K562 (cell line): ENCODE data around the gene CMTM1. TPM values are rescaled to one million over a fixed set of nuclear protein-coding genes. Genes with fewer than 3 reads are reported as not detected.

Experiments
- CEBPB ChIP-seq: fragments of 450-650 bp; IDR thresholded peaks from 2 replicates; pipeline ENCODE4 v1.6.1; 2016; ENCODE audit warnings: missing genetic modification characterization, missing compliant biosample characterization
- CSDE1 ChIP-seq, 2 experiments: fragments of 450-650 bp; IDR thresholded peaks; 2 replicates each; pipeline ENCODE4 v1.6.1; 2016; ENCODE audit warnings: mild to moderate bottlenecking in 1 of 2
- HNRNPUL1 ChIP-seq: fragments of 200-400 bp; formaldehyde crosslinking; IDR thresholded peaks from 2 replicates; pipeline ENCODE4 v1.6.1; 2017; ENCODE audit warnings: low read length
- KAT2B ChIP-seq: IDR thresholded peaks from one replicate; pipeline ENCODE4 v1.6.1; 2012; ENCODE audit warnings: low read depth, mild to moderate bottlenecking, control low read depth, inconsistent platforms, low read length, moderate library complexity
- NCOA2 ChIP-seq, 2 experiments: fragments of 450-650 bp; IDR thresholded peaks; 2 replicates each; pipeline ENCODE4 v1.6.1; 2018; ENCODE audit warnings: mild to moderate bottlenecking in 2 of 2, moderate library complexity in 1 of 2; ENCODE audit not compliant: partially characterized antibody in 2 of 2
- PTTG1 ChIP-seq: fragments of 450-650 bp; IDR thresholded peaks from 2 replicates; pipeline ENCODE4 v1.6.1; 2016; ENCODE audit warnings: low read depth, mild to moderate bottlenecking, missing genetic modification characterization, missing compliant biosample characterization
- SIN3A ChIP-seq, 2 experiments: fragments of 150-350 bp in 1 of 2; IDR thresholded peaks; 2 replicates each; pipeline ENCODE4 v1.6.1; 2011 to 2016; ENCODE audit warnings: borderline replicate concordance in 2 of 2, low read depth in 2 of 2, low read length in 2 of 2, mild to moderate bottlenecking in 2 of 2, moderate library complexity in 2 of 2; ENCODE audit not compliant: control insufficient read depth in 1 of 2
- TOE1 ChIP-seq, 2 experiments: fragments of 450-650 bp in 1 of 2; sonication (generic) in 1 of 2; formaldehyde crosslinking in 1 of 2; IDR thresholded peaks; 2 replicates each; pipeline versions ENCODE4 v1.7.1 to v1.8.0; 2016 to 2022; ENCODE audit warnings: borderline replicate concordance in 2 of 2, mild to moderate bottlenecking in 2 of 2, antibody characterized with exemption in 1 of 2, inconsistent platforms in 1 of 2, low read depth in 1 of 2, missing genetic modification reagents in 1 of 2, moderate library complexity in 1 of 2
- TRIM28 ChIP-seq: fragments of 450-650 bp; IDR thresholded peaks from 2 replicates; pipeline ENCODE4 v1.6.1; 2017
- ZNF143 ChIP-seq: sonication (generic); formaldehyde crosslinking; IDR thresholded peaks from 2 replicates; pipeline ENCODE4 v1.9.0; 2022; ENCODE audit warnings: mild to moderate bottlenecking, missing genetic modification reagents
- ZNF263 ChIP-seq: sonication (generic); formaldehyde crosslinking; IDR thresholded peaks from 2 replicates; pipeline ENCODE4 v1.8.0; 2022; ENCODE audit warnings: mild to moderate bottlenecking, missing genetic modification reagents, borderline replicate concordance
- ZNF324 ChIP-seq: fragments of 250-450 bp; sonication (Bioruptor Pico); IDR thresholded peaks from 2 replicates; pipeline ENCODE4 v1.4.0; 2020; ENCODE audit warnings: mild to moderate bottlenecking
- ZNF431 ChIP-seq: sonication (generic); formaldehyde crosslinking; IDR thresholded peaks from 2 replicates; pipeline ENCODE4 v1.8.0; 2022; ENCODE audit warnings: mild to moderate bottlenecking, missing genetic modification reagents
- polyA plus RNA-seq, 8 experiments: library from polyadenylated mRNA; depleted of rRNA in 4 of 8; stranded (reverse) in 5 of 8; unstranded in 3 of 8; fragments of >200 nt; fragmentation: Nextera tagmentation in 2 of 8; fragmentation: Illumina TruSeq in 1 of 8; extraction: Ambion mirVana in 2 of 8; extraction: Trizol in 1 of 8; gene quantifications; 2 replicates each; pipeline versions ENCODE4 v1.2.1 to v1.2.3, GENCODE V29; 2011 to 2014; ENCODE audit warnings: inconsistent platforms in 1 of 8, missing spikeins in 1 of 8
- total RNA-seq, 7 experiments: library from RNA; depleted of rRNA in 6 of 7; stranded (reverse); fragments of >200 nt in 6 of 7; fragmentation: Illumina TruSeq in 2 of 7; extraction: Trizol in 2 of 7; gene quantifications; 2 replicates each; pipeline versions ENCODE4 v1.2.1 to v1.2.3, GENCODE V29; 2011 to 2021; ENCODE audit warnings: low replicate concordance in 1 of 7
- TF ChIP-seq, protein P1 (sequence below): fragments of 450-650 bp; IDR thresholded peaks from 2 replicates; pipeline ENCODE4 v1.6.1; 2016; ENCODE audit warnings: low read depth, mild to moderate bottlenecking, moderate library complexity
- TF ChIP-seq, protein P2 (sequence below): fragments of 250-450 bp; sonication (Bioruptor Pico); IDR thresholded peaks from 2 replicates; pipeline ENCODE4 v1.8.0; 2022; ENCODE audit warnings: inconsistent platforms
- TF ChIP-seq, protein P3 (sequence below): sonication (generic); formaldehyde crosslinking; IDR thresholded peaks from 2 replicates; pipeline ENCODE4 v1.8.1; 2022; ENCODE audit warnings: missing genetic modification reagents
- TF ChIP-seq, protein P4 (sequence below): fragments of 450-650 bp; formaldehyde crosslinking; IDR thresholded peaks from 2 replicates; pipeline ENCODE4 v1.4.0; 2020; ENCODE audit warnings: mild to moderate bottlenecking
- TF ChIP-seq, protein P5 (sequence below): fragments of 450-650 bp; IDR thresholded peaks from 2 replicates; pipeline ENCODE4 v1.7.0; 2016; ENCODE audit warnings: borderline replicate concordance

The CMTM1 gene
- total and polyA plus RNA-seq, 9 of the 15 experiments (the other 6 are each of a cell fraction or from before 2014, with no cell fraction given), result 0.25 to 2.6 (median 1.1) TPM; not detected in 2

DNA sequence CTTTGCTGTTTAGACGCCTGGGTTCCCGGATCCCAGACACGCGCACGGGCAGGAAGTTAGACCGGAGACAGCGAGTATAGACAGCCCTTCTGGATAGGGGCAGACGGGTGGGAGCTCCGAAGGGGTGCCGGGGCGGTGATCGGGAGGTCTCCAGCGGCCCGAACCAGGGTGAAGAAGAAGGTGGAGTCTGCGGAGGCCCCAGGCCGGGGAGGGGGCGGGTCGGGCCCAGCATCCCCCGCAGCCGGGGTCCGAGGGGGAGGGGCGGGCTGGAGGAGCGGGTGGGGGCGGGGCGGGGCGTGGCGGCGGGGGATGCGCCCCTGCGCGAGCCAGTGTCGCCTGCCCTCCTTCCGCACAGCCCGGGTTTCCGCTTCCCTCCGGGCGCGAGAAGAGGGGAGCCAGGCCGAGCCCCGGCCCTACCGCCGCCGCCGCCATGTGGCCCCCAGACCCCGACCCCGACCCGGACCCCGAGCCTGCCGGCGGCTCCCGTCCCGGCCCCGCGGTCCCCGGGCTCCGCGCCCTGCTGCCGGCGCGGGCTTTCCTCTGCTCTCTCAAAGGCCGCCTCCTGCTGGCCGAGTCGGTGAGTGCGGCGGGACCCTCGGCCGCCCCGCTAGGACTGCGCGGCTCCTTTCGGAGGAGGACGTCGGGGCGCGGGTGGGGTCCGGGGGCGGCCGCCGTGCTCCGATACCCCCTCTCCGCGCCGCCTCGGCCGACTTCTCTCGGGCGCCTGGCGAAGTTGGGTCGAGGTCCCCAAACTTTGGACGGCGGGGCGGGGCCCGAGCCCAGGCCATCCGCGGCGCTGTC is 38.3 kb downstream of the CMTM1 start, which contains the start of gene CMTM3 (continued):
- no peak for TF ChIP-seq NCOA2 (IDR thresholded peaks at IDR 0.05; ENCODE audit: partially characterized antibody in 2 of 2)
- no peak for TF ChIP-seq CSDE1 (IDR thresholded peaks at IDR 0.05)
- TF ChIP-seq ZNF431 (CRISPR knock-in tag), result no peak
- no peak for TF ChIP-seq ZNF143 (CRISPR knock-in tag)
- TF ChIP-seq, protein P1, sequence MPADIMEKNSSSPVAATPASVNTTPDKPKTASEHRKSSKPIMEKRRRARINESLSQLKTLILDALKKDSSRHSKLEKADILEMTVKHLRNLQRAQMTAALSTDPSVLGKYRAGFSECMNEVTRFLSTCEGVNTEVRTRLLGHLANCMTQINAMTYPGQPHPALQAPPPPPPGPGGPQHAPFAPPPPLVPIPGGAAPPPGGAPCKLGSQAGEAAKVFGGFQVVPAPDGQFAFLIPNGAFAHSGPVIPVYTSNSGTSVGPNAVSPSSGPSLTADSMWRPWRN, result no peak
- TF ChIP-seq CEBPB (tag), result no peak
- no peak for TF ChIP-seq TOE1 (IDR thresholded peaks at IDR 0.05; ENCODE audit: borderline replicate concordance)
- TF ChIP-seq TOE1 (CRISPR knock-in tag; IDR thresholded peaks at IDR 0.05; ENCODE audit: borderline replicate concordance, low read depth), result no peak
- no peak for TF ChIP-seq TRIM28
- TF ChIP-seq, protein P2, sequence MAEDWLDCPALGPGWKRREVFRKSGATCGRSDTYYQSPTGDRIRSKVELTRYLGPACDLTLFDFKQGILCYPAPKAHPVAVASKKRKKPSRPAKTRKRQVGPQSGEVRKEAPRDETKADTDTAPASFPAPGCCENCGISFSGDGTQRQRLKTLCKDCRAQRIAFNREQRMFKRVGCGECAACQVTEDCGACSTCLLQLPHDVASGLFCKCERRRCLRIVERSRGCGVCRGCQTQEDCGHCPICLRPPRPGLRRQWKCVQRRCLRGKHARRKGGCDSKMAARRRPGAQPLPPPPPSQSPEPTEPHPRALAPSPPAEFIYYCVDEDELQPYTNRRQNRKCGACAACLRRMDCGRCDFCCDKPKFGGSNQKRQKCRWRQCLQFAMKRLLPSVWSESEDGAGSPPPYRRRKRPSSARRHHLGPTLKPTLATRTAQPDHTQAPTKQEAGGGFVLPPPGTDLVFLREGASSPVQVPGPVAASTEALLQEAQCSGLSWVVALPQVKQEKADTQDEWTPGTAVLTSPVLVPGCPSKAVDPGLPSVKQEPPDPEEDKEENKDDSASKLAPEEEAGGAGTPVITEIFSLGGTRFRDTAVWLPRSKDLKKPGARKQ (CRISPR knock-in tag), result no peak
- 0 out of 4 replicates have a peak, but pooled peaks of 1 of the 2 experiments have one; percentile 16 for TF ChIP-seq SIN3A (IDR thresholded peaks at IDR 0.05; ENCODE audit: borderline replicate concordance in 2 of 2, control insufficient read depth in 1 of 2, low read depth in 2 of 2, low read length in 2 of 2)
- TF ChIP-seq, protein P3, sequence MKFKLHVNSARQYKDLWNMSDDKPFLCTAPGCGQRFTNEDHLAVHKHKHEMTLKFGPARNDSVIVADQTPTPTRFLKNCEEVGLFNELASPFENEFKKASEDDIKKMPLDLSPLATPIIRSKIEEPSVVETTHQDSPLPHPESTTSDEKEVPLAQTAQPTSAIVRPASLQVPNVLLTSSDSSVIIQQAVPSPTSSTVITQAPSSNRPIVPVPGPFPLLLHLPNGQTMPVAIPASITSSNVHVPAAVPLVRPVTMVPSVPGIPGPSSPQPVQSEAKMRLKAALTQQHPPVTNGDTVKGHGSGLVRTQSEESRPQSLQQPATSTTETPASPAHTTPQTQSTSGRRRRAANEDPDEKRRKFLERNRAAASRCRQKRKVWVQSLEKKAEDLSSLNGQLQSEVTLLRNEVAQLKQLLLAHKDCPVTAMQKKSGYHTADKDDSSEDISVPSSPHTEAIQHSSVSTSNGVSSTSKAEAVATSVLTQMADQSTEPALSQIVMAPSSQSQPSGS, result no peak
- TF ChIP-seq, protein P4, sequence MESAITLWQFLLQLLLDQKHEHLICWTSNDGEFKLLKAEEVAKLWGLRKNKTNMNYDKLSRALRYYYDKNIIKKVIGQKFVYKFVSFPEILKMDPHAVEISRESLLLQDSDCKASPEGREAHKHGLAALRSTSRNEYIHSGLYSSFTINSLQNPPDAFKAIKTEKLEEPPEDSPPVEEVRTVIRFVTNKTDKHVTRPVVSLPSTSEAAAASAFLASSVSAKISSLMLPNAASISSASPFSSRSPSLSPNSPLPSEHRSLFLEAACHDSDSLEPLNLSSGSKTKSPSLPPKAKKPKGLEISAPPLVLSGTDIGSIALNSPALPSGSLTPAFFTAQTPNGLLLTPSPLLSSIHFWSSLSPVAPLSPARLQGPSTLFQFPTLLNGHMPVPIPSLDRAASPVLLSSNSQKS, result no peak
- TF ChIP-seq PTTG1 (tag), result no peak
- TF ChIP-seq HNRNPUL1, result no peak
- TF ChIP-seq ZNF324 (CRISPR knock-in tag), result no peak
- no peak for TF ChIP-seq KAT2B
- no peak for TF ChIP-seq ZNF263 (CRISPR knock-in tag)
- TF ChIP-seq, protein P5, sequence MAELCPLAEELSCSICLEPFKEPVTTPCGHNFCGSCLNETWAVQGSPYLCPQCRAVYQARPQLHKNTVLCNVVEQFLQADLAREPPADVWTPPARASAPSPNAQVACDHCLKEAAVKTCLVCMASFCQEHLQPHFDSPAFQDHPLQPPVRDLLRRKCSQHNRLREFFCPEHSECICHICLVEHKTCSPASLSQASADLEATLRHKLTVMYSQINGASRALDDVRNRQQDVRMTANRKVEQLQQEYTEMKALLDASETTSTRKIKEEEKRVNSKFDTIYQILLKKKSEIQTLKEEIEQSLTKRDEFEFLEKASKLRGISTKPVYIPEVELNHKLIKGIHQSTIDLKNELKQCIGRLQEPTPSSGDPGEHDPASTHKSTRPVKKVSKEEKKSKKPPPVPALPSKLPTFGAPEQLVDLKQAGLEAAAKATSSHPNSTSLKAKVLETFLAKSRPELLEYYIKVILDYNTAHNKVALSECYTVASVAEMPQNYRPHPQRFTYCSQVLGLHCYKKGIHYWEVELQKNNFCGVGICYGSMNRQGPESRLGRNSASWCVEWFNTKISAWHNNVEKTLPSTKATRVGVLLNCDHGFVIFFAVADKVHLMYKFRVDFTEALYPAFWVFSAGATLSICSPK, result no peak
